ENCODE results near the gene AFAP1. TPM values are rescaled to one million over a fixed set of nuclear protein-coding genes. Genes with fewer than 3 reads are reported as not detected.

The AFAP1 gene
- total RNA-seq, 1 experiment from 2014 or later, result 23.6 TPM

DNA sequence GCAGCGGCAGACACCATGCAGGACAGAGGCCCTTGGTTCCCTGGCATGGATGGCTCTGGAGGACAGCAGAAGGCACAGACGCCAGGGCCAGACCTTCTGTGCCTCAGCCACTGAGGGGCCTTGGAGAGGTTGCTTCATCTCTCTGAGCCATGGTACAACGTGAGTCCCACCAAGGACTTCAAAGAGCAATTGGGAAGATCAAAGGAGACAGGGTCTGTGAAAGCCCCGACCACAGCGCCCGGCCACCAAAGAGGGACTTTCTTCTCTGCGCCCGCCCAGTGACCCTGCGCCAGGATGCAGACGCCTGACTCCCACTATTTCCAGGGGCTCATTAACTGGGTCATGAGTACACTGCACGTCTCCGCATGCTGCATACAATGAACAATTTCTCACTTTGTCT is 174.0 kb downstream of the AFAP1 start:
- ChIA-PET CTCF (no interaction called here), POLR2A (no interaction called here)
- Mint-ChIP-seq H3K27ac (no peak overlapping the region), H3K4me1 (peaks cover 9% of the 10 kb centered on the region), H3K4me3 (no peak overlapping the region), H3K36me3 (peaks cover 4% of the 10 kb centered on the region; the same call in 1 of the 2 replicates), H3K27me3 (ENCODE audit: low read depth) (no peaks in the 10 kb centered on the region), H3K9me3 (no peaks in the 10 kb centered on the region)
- no peak for ATAC-seq
- DNase-seq (ENCODE audit: low spot score), result no peak
- no peak for TF ChIP-seq ZMAT4 (CRISPR knock-in tag; IDR thresholded peaks at IDR 0.05)
- TF ChIP-seq, protein P1, sequence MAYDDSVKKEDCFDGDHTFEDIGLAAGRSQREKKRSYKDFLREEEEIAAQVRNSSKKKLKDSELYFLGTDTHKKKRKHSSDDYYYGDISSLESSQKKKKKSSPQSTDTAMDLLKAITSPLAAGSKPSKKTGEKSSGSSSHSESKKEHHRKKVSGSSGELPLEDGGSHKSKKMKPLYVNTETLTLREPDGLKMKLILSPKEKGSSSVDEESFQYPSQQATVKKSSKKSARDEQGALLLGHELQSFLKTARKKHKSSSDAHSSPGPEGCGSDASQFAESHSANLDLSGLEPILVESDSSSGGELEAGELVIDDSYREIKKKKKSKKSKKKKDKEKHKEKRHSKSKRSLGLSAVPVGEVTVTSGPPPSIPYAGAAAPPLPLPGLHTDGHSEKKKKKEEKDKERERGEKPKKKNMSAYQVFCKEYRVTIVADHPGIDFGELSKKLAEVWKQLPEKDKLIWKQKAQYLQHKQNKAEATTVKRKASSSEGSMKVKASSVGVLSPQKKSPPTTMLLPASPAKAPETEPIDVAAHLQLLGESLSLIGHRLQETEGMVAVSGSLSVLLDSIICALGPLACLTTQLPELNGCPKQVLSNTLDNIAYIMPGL (CRISPR knock-in tag; IDR thresholded peaks at IDR 0.05), result no peak
- TF ChIP-seq ZSCAN18 (CRISPR knock-in tag; IDR thresholded peaks at IDR 0.05), result no peak
- TF ChIP-seq, protein P2, sequence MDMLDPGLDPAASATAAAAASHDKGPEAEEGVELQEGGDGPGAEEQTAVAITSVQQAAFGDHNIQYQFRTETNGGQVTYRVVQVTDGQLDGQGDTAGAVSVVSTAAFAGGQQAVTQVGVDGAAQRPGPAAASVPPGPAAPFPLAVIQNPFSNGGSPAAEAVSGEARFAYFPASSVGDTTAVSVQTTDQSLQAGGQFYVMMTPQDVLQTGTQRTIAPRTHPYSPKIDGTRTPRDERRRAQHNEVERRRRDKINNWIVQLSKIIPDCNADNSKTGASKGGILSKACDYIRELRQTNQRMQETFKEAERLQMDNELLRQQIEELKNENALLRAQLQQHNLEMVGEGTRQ (CRISPR knock-in tag; IDR thresholded peaks at IDR 0.05), result no peak
- no peak for TF ChIP-seq ZNF396 (CRISPR knock-in tag; IDR thresholded peaks at IDR 0.05; ENCODE audit: borderline replicate concordance)
- no peak for TF ChIP-seq FOXP1 (CRISPR knock-in tag; IDR thresholded peaks at IDR 0.05; ENCODE audit: borderline replicate concordance)
- TF ChIP-seq SMAD4 (CRISPR knock-in tag; IDR thresholded peaks at IDR 0.05), result no peak
- TF ChIP-seq GTF2I (CRISPR knock-in tag; conservative IDR thresholded peaks at IDR 0.05), result no peak

GRCh38 chr4:7764466-7764865 is 175.2 kb downstream of the AFAP1 start:
- H3K27me3 Mint-ChIP-seq (ENCODE audit: low read depth), result no peaks in the 10 kb centered on the region
- DNase-seq (ENCODE audit: low spot score), result no peak
- TF ChIP-seq NR2C2 (CRISPR knock-in tag; IDR thresholded peaks at IDR 0.05) (no peak), ETV6 (CRISPR knock-in tag; IDR thresholded peaks at IDR 0.05) (no peak), ZNF532 (CRISPR knock-in tag; IDR thresholded peaks at IDR 0.05; ENCODE audit: borderline replicate concordance) (no peak), AFF4 (CRISPR knock-in tag; IDR thresholded peaks at IDR 0.05; ENCODE audit: borderline replicate concordance) (no peak), IRF1 (CRISPR knock-in tag; IDR thresholded peaks at IDR 0.05) (no peak), CREM (CRISPR knock-in tag; IDR thresholded peaks at IDR 0.05) (no peak), SP1 (CRISPR knock-in tag; conservative IDR thresholded peaks at IDR 0.05) (no peak), FOXK1 (CRISPR knock-in tag; IDR thresholded peaks at IDR 0.05) (no peak), JAZF1 (CRISPR knock-in tag; IDR thresholded peaks at IDR 0.05) (no peak)
- TF ChIP-seq, protein P1 (CRISPR knock-in tag; IDR thresholded peaks at IDR 0.05), result no peak
- H3K4me1 Mint-ChIP-seq, result no peaks in the 10 kb centered on the region
- H3K9me3 Mint-ChIP-seq, result no peaks in the 10 kb centered on the region
- CTCF ChIA-PET, result no interaction called here
- no peak overlapping the region for H3K4me3 Mint-ChIP-seq
- no peak for ATAC-seq
- no peak overlapping the region for H3K27ac Mint-ChIP-seq
- peaks cover 4% of the 10 kb centered on the region; the same call in 1 of the 2 replicates for H3K36me3 Mint-ChIP-seq
- POLR2A ChIA-PET, result no interaction called here
